ENCODE data around the gene CTDNEP1. TPM values are rescaled to one million over a fixed set of nuclear protein-coding genes. Genes with fewer than 3 reads are reported as not detected.
A peak's percentile ranks its signal among the peaks of the same experiment; 100 is the strongest.

CTDNEP1 gene
- total and polyA plus RNA-seq, 7 donors: 43.9 to 110 (median 76.4) TPM

DNA sequence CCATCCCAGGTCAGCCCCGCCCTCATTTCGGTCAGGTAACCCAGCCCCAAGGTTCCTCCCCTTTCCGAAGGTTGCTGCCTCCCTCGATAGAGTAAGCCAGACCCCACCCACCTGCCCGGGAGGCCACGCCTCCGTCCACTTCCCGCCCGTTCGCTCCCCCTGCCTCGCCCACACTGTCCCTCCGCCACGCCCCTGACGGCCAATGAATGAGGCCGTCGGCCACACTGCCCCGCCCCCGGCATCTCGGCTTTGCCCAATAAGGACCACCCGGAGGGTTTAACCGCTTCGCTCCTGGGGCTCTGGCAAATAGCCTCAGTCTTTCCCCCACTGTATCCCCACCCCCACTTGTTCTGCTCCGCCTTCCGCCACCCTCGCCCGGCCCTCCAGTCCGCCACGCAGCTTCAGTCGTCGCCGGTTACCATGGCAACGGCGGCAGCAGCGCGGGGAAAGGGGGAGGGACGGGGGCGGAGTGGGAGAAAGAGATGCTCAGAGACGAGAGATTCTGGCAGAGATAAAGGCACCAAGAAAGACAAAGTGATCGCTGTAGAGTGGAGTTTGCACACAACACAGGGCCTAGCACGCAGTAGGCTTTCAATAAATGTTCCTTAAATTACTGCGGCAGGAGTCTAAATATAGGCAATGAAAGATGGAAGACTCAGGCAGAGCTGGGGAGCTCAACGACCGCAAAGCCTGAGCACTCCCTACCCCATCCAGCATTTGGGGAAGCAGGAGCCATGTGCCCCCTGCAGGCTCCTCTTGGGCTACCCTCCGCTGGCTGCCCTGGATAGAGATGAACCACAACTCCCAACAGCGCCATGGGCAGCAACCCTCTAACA, 37.0 kb downstream of the CTDNEP1 start:
- no peaks in the 10 kb centered on the region for H3K9me3 ChIP-seq
- DNase-seq: peak; percentile 99
- intact Hi-C loops (cut with DNase I): no loop called here
- peaks cover 0 to 68% (median 63%) of the 10 kb centered on the region in 4 donors for H3K4me1 ChIP-seq
- peak overlapping the region; percentile 38 to 67 (median 56) for H3K4me3 ChIP-seq
- no peaks in the 10 kb centered on the region for H3K36me3 ChIP-seq
- TF ChIP-seq POLR2A (IDR thresholded peaks at IDR 0.05): no peak
- peak in 2 of 4 donors; percentile 26 to 31 for TF ChIP-seq POLR2AphosphoS5 (IDR thresholded peaks at IDR 0.05)
- TF ChIP-seq, protein P1, sequence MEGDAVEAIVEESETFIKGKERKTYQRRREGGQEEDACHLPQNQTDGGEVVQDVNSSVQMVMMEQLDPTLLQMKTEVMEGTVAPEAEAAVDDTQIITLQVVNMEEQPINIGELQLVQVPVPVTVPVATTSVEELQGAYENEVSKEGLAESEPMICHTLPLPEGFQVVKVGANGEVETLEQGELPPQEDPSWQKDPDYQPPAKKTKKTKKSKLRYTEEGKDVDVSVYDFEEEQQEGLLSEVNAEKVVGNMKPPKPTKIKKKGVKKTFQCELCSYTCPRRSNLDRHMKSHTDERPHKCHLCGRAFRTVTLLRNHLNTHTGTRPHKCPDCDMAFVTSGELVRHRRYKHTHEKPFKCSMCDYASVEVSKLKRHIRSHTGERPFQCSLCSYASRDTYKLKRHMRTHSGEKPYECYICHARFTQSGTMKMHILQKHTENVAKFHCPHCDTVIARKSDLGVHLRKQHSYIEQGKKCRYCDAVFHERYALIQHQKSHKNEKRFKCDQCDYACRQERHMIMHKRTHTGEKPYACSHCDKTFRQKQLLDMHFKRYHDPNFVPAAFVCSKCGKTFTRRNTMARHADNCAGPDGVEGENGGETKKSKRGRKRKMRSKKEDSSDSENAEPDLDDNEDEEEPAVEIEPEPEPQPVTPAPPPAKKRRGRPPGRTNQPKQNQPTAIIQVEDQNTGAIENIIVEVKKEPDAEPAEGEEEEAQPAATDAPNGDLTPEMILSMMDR (IDR thresholded peaks at IDR 0.05): peak in 3 of 4 experiments; percentile 27 to 43 (median 31)
- no peak for TF ChIP-seq EP300 (IDR thresholded peaks at IDR 0.05)
- H3K27me3 ChIP-seq: no peaks in the 10 kb centered on the region
- WGBS, 2 donors: 0 to 1% methylated on average over 45 of the region's 45 CpGs
- peak overlapping the region; percentile 90 to 99 (median 98) for H3K27ac ChIP-seq

- no peaks in the 10 kb centered on the region for H3K27me3 ChIP-seq
- no peaks in the 10 kb centered on the region for H3K36me3 ChIP-seq
- no peak for TF ChIP-seq POLR2AphosphoS5 (IDR thresholded peaks at IDR 0.05)
- TF ChIP-seq POLR2A (IDR thresholded peaks at IDR 0.05): no peak
- TF ChIP-seq, protein P1 (IDR thresholded peaks at IDR 0.05): no peak
- TF ChIP-seq EP300 (IDR thresholded peaks at IDR 0.05): no peak
- peak; percentile 92 for DNase-seq
- no peaks in the 10 kb centered on the region for H3K9me3 ChIP-seq
- WGBS, 2 donors: 3% methylated on average over 15 of the region's 15 CpGs
- peaks cover 0 to 62% (median 57%) of the 10 kb centered on the region in 4 donors for H3K4me1 ChIP-seq
- peak overlapping the region; percentile 38 to 67 (median 56) for H3K4me3 ChIP-seq
- intact Hi-C loops (cut with DNase I): no loop called here
- H3K27ac ChIP-seq: peak overlapping the region; percentile 90 to 99 (median 98)
Measured at GRCh38 chr17:7213895-7214299, 37.6 kb downstream of the CTDNEP1 start.

DNA sequence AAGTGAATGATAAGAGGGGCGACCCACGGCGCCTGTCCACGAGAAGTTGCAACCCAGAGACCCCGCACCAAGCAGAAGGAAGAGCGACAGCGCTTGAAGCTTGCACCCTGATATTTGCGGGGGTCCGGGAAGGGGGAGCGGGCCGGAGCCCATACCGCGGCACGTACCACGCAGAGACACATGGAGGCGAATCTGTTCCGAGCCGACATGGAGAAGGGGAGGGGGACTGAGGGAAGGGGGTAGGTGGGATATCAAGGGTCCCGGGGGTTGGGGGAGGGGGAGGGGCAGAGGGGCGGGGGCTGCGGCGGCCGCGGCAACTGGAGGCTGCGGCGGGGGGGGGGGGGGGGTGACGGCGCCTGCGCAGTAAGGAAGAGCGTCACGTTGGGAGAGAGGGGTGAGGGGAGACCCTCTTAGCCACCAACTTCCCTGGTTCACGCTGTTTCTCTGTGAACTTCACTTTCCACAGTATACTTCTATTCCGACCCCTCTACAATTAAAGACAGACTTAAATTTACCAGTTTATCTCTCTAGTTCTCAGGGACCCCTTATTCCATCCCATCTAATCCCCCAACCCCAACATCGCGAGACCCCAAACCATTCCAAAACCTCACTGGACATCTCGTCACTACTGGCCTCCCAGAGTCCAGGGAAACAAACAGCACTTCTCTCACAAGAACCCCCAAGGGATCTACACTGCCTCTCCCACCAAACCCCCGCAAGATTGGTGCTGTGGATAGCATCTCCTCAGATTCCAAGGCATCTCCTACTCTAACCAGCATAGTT, 39.9 kb downstream of the CTDNEP1 start:
- no peaks in the 10 kb centered on the region for H3K27me3 ChIP-seq
- intact Hi-C loops (cut with DNase I): no loop called here
- H3K4me3 ChIP-seq: peak overlapping the region in 2 of 4 donors; percentile 7 to 34
- TF ChIP-seq POLR2A (IDR thresholded peaks at IDR 0.05): no peak
- TF ChIP-seq EP300 (IDR thresholded peaks at IDR 0.05): no peak
- TF ChIP-seq, protein P1 (IDR thresholded peaks at IDR 0.05): no peak
- no peak for TF ChIP-seq POLR2AphosphoS5 (IDR thresholded peaks at IDR 0.05)
- H3K27ac ChIP-seq: no peak overlapping the region
- DNase-seq: no peak
- 24 to 45% methylated on average over 36 to 37 of the region's 37 CpGs for WGBS, 2 donors
- H3K9me3 ChIP-seq: no peaks in the 10 kb centered on the region
- peaks cover 0 to 56% (median 43%) of the 10 kb centered on the region in 4 donors for H3K4me1 ChIP-seq
- no peaks in the 10 kb centered on the region for H3K36me3 ChIP-seq

DNA sequence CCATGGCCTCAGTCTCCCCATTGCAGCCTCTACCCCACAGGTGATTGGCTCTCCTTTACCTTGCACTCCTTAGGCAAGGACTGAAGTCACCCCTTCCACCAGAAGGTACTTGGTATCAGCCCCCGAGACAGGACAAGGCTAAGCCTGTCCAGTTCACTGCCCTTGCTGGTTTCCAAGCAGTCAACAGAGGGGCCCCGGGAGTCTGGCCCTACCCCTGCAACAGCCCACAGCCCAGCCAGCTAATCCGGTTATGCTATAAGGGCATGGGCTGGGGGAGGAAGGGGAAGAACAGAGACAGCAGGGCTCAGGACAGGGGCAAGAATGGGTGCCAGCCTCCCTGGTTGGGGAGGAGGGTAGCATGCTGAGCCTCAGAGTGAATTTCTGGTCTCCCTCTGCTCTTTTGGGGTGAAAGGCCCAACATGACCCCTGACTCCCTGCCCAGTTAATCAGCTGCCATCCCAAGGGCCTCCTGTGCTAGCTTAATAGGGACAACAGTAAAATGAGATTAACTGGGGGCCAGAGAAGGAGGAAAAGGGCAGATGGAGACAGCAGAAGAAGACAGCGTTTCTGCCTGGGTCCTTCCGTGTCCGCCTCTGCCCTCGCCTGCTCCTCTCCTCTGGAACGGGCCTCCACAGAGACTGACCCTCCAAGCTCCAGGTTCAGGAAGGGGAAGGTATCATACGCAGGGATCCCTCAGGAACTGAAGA, 42.6 kb downstream of the CTDNEP1 start:
- 85 to 89% methylated on average over 9 of the region's 9 CpGs for WGBS, 2 donors
- intact Hi-C loops (cut with DNase I): no loop called here

More for the DNA sequence above, 42.6 kb downstream of the CTDNEP1 start:
- Histone ChIP-seq H3K4me1 (peaks cover 0 to 46% (median 34%) of the 10 kb centered on the region in 4 donors), H3K9me3 (no peaks in the 10 kb centered on the region), H3K27me3 (no peaks in the 10 kb centered on the region), H3K4me3 (no peak overlapping the region), H3K27ac (no peak overlapping the region), H3K36me3 (peaks cover 0 to under 1% (median 0%) of the 10 kb centered on the region in 4 donors)
- TF ChIP-seq POLR2AphosphoS5 (IDR thresholded peaks at IDR 0.05): no peak
- no peak for TF ChIP-seq POLR2A (IDR thresholded peaks at IDR 0.05)
- TF ChIP-seq, protein P1 (IDR thresholded peaks at IDR 0.05): no peak
- no peak for TF ChIP-seq EP300 (IDR thresholded peaks at IDR 0.05)
- no peak for DNase-seq

All from sigmoid colon (tissue), 7 donors.